Colonic mucosa (tissue), 4 donors: ENCODE data around the gene SPATS2L. TPM values are rescaled to one million over a fixed set of nuclear protein-coding genes. Genes with fewer than 3 reads are reported as not detected.

Experiments
- DNase-seq: peaks from one replicate; pipeline ENCODE4 v3.0.0-alpha.2; 2020
- H3K27ac ChIP-seq: fragments of 200-600 bp; one replicate; pipeline ENCODE4 v1.8.0; 2021
- H3K27me3 ChIP-seq: fragments of 200-600 bp; one replicate; pipeline ENCODE4 v1.8.0; 2021
- H3K36me3 ChIP-seq: fragments of 200-600 bp; one replicate; pipeline ENCODE4 v1.8.0; 2021
- H3K4me1 ChIP-seq: fragments of 200-600 bp; one replicate; pipeline ENCODE4 v1.8.0; 2021; ENCODE audit warnings: mild to moderate bottlenecking
- H3K4me3 ChIP-seq: fragments of 200-600 bp; one replicate; pipeline ENCODE4 v1.8.0; 2021
- H3K9ac ChIP-seq, 2 donors: one replicate each; pipeline ENCODE4 v1.7.0; 2013; ENCODE audit warnings: control low read depth in 2 of 2, low read depth in 2 of 2, low read length in 2 of 2
- H3K9me3 ChIP-seq: fragments of 200-600 bp; one replicate; pipeline ENCODE4 v1.8.0; 2021
- intact Hi-C: fragments of 100-400 bp; cut with DNase I; formaldehyde crosslinking; loops from one replicate; pipeline ENCODE4 v1.14.1; 2022
- total RNA-seq, 2 donors: library from RNA; stranded (reverse); fragmentation: NEBNext Ultra II Directional in 1 of 2; extraction: Animal tissue kit (Norgen Biotek cat#: 25700) in 1 of 2; gene quantifications; one replicate each; pipeline ENCODE4 v1.2.1, GENCODE V29; 2021
- TF ChIP-seq, protein P1 (sequence below): fragments of 200-600 bp; IDR thresholded peaks from one replicate; pipeline ENCODE4 v1.8.0; 2022; ENCODE audit warnings: antibody characterized with exemption, mild to moderate bottlenecking
- donor health status: healthy.
- donor health status: DM: no; HTN: no; CAD: no.
- donor health status: DM: no; HTN: no; CAD: no.

The SPATS2L gene
- total RNA-seq, 2 donors from 2014 or later: 151 to 187 TPM

DNA sequence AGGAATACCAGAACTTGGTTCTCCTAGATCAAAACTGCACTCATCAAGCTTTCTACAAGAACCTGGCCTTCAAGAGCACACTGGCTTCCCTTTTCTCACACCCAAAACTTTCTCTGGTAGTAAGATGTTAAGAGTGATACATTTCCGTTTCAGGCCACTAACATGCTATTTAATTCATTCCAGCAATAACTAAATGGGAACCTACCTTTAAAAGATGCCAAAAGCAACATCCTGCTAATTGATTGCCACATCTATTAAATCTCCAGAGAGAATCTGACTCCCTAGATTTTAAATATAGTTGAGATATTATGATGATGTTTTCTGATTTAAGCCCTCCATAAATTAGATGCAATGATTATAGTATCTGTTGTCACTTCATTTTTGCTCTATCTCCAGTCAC, 131.8 kb downstream of the SPATS2L start:
- H3K27me3 ChIP-seq: no peaks in the 10 kb centered on the region
- TF ChIP-seq, protein P1, sequence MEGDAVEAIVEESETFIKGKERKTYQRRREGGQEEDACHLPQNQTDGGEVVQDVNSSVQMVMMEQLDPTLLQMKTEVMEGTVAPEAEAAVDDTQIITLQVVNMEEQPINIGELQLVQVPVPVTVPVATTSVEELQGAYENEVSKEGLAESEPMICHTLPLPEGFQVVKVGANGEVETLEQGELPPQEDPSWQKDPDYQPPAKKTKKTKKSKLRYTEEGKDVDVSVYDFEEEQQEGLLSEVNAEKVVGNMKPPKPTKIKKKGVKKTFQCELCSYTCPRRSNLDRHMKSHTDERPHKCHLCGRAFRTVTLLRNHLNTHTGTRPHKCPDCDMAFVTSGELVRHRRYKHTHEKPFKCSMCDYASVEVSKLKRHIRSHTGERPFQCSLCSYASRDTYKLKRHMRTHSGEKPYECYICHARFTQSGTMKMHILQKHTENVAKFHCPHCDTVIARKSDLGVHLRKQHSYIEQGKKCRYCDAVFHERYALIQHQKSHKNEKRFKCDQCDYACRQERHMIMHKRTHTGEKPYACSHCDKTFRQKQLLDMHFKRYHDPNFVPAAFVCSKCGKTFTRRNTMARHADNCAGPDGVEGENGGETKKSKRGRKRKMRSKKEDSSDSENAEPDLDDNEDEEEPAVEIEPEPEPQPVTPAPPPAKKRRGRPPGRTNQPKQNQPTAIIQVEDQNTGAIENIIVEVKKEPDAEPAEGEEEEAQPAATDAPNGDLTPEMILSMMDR: no peak
- H3K36me3 ChIP-seq: no peaks in the 10 kb centered on the region
- H3K4me1 ChIP-seq: no peaks in the 10 kb centered on the region
- H3K9me3 ChIP-seq: no peaks in the 10 kb centered on the region
- no peak for DNase-seq
- H3K27ac ChIP-seq: no peak overlapping the region
- intact Hi-C loops: no loop called here
- H3K4me3 ChIP-seq: no peak overlapping the region
- no peak overlapping the region for H3K9ac ChIP-seq

DNA sequence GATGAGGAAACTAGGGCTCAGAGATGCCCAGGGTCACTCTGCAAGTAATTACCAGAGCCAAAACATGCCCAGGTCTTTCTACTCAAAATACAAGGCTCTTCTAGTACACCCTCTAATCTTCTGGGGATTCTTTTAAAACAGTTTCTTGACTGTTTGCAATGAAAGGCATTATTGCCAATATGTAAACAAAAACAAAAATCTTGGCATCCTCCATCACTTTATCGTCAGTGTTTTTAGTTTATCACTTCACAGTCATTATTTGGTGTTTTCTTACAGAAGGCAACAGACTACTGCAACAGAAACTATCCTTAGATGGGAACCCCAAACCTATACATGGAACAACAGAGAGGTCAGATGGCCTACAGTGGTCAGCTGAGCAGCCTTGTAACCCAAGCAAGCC, 132.4 kb downstream of the SPATS2L start:
- Histone ChIP-seq H3K9ac (no peak overlapping the region), H3K4me1 (no peaks in the 10 kb centered on the region), H3K9me3 (no peaks in the 10 kb centered on the region), H3K27ac (no peak overlapping the region), H3K36me3 (no peaks in the 10 kb centered on the region), H3K4me3 (no peak overlapping the region), H3K27me3 (no peaks in the 10 kb centered on the region)
- DNase-seq: no peak
- intact Hi-C loops: no loop called here
- TF ChIP-seq, protein P1: no peak

DNA sequence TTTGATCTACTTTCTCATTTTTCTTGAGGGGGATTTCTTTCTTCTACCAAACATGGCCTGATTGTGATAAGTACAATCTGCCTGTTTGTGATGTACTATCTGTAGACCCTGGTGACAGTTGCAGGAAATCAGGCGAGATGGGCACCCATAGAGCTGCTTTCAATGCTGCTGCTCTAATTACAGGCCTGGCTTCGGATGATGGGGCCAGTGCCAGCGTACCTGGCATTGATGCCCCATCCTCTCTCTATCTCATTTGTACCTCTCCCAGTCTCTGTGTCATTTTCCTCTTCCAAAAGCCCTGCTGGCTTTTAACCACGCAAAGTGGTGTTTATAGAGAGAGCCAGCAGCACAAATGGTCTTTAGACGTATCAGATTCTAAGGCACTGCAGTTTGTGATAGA, 133.5 kb downstream of the SPATS2L start:
- no peaks in the 10 kb centered on the region for H3K36me3 ChIP-seq
- no peak overlapping the region for H3K27ac ChIP-seq
- TF ChIP-seq, protein P1: no peak
- H3K9ac ChIP-seq: no peak overlapping the region
- no peak overlapping the region for H3K4me3 ChIP-seq
- DNase-seq: no peak
- no peaks in the 10 kb centered on the region for H3K9me3 ChIP-seq
- H3K27me3 ChIP-seq: no peaks in the 10 kb centered on the region
- no peaks in the 10 kb centered on the region for H3K4me1 ChIP-seq
- intact Hi-C loops: no loop called here

DNA sequence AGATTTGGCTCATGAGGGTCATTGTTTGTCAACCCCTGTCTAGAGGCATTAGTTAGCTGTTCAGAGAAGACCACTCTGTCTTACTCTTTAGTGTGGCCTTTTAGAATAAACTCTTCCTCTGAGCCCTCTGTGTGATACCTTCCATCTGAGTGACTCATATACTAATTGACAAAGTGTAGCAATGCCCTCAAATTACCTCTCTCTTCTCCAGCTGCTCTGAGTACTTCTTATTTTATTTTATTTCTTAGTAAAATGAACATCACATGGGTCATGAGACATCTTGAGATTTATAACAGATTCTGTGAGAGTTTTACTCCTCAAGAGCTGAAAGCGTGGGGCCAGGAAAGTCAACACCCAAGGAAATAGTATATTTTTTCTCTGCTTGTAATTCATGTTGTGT, 136.0 kb downstream of the SPATS2L start:
- H3K4me3 ChIP-seq: no peak overlapping the region
- H3K4me1 ChIP-seq: no peaks in the 10 kb centered on the region
- no peak overlapping the region for H3K27ac ChIP-seq
- TF ChIP-seq, protein P1: no peak
- intact Hi-C loops: no loop called here
- H3K36me3 ChIP-seq: no peaks in the 10 kb centered on the region
- H3K27me3 ChIP-seq: no peaks in the 10 kb centered on the region
- H3K9me3 ChIP-seq: no peaks in the 10 kb centered on the region
- DNase-seq: no peak
- H3K9ac ChIP-seq: no peak overlapping the region

DNA sequence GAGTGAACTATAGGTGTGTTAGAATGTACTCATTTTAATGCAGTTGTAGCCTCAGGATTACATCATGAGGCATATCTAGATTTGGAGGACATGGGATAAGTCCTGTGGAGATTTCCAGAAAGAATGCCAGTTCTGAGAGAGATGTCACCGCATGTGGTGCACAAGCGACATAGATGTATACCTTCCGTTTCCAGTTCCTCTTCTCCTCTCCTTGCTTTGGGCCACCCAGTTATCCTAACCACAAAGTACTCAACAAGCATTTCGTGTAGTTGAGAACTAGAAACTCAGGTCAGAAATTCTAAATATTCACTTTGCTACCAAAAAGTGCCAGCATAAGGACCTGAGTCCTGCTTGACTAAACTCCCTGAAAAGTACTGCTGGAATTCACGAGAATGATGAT, 136.9 kb downstream of the SPATS2L start:
- TF ChIP-seq, protein P1: no peak
- no peak for DNase-seq
- H3K36me3 ChIP-seq: no peaks in the 10 kb centered on the region

DNA sequence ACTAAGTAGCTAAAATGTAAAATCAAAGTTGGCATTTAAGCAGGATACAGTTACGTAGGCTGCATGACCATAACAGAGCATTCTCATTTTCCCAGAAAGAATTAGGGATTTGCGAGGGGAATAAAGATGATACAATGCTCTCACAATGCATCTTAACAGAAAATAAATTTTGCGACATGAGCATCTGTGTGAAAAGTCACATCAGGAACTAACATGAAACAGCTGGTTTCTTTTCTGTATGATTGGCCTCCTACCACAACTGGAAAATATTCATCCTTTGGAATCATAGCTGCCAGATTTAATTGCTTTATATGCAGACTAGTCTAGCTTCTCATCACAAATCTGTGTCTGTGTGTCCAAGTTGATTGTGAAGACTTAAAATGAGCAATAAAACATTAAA, 137.4 kb downstream of the SPATS2L start:
- H3K9me3 ChIP-seq: no peaks in the 10 kb centered on the region
- H3K4me3 ChIP-seq: no peak overlapping the region
- intact Hi-C loops: no loop called here
- H3K9ac ChIP-seq: no peak overlapping the region
- no peaks in the 10 kb centered on the region for H3K27me3 ChIP-seq
- TF ChIP-seq, protein P1: no peak
- H3K4me1 ChIP-seq: no peaks in the 10 kb centered on the region
- no peak overlapping the region for H3K27ac ChIP-seq
- DNase-seq: no peak
- no peaks in the 10 kb centered on the region for H3K36me3 ChIP-seq

More for the DNA sequence above, 136.9 kb downstream of the SPATS2L start:
- Histone ChIP-seq H3K4me1 (no peaks in the 10 kb centered on the region), H3K27ac (no peak overlapping the region), H3K9ac (no peak overlapping the region), H3K27me3 (no peaks in the 10 kb centered on the region), H3K9me3 (no peaks in the 10 kb centered on the region), H3K4me3 (no peak overlapping the region)
- intact Hi-C loops: no loop called here
